ENCODE measurements around the gene ENTPD8.

The ENTPD8 gene
- long read RNA-seq = 0 reads

GRCh38 chr9:137441289-137441934 lies at the start of gene ENTPD8:
Gene ENTPD8, minus strand, starts transcription at chr9:137441357. Its CDS starts 3,072 bp downstream, at chr9:137438285.
- Histone ChIP-seq H3K27ac (replicated peaks) (no peak within 1 kb of the TSS), H3K4me3 (replicated peaks; ENCODE audit: insufficient read depth, low read length) (peak within 1 kb of the TSS; percentile 31), H3K27me3 (ENCODE audit: insufficient read depth, poor library complexity, severe bottlenecking) (no peaks in the 10 kb centered on the region)
- TF ChIP-seq GABPA (IDR thresholded peaks at IDR 0.05; ENCODE audit: low read depth) (no peak), SPI1 (IDR thresholded peaks at IDR 0.05; ENCODE audit: borderline replicate concordance, low read depth) (no peak), REST (IDR thresholded peaks at IDR 0.05; ENCODE audit: insufficient replicate concordance, low read depth) (no peak), POLR2AphosphoS5 (IDR thresholded peaks at IDR 0.05; ENCODE audit: low read depth) (no peak), CTCF (IDR thresholded peaks at IDR 0.05; ENCODE audit: insufficient read depth, low read length) (no peak)
- no peak for DNase-seq (ENCODE audit: low read depth in 1 of 2, low spot score in 1 of 2)

GRCh38 chr9:137490532-137491186 lies 49.5 kb upstream of the ENTPD8 start:
- no peak overlapping the region for H3K27ac ChIP-seq (replicated peaks)
- H3K4me3 ChIP-seq (replicated peaks; ENCODE audit: insufficient read depth, low read length) = no peak overlapping the region
- DNase-seq (ENCODE audit: low read depth in 1 of 2, low spot score in 1 of 2) = no peak
- no peaks in the 10 kb centered on the region for H3K27me3 ChIP-seq (ENCODE audit: insufficient read depth, poor library complexity, severe bottlenecking)
- TF ChIP-seq GABPA (IDR thresholded peaks at IDR 0.05; ENCODE audit: low read depth) = no peak
- no peak for TF ChIP-seq POLR2AphosphoS5 (IDR thresholded peaks at IDR 0.05; ENCODE audit: low read depth)
- TF ChIP-seq REST (IDR thresholded peaks at IDR 0.05; ENCODE audit: insufficient replicate concordance, low read depth) = no peak
- TF ChIP-seq CTCF (IDR thresholded peaks at IDR 0.05; ENCODE audit: insufficient read depth, low read length) = no peak
- TF ChIP-seq SPI1 (IDR thresholded peaks at IDR 0.05; ENCODE audit: borderline replicate concordance, low read depth) = no peak

- TF ChIP-seq REST (IDR thresholded peaks at IDR 0.05; ENCODE audit: insufficient replicate concordance, low read depth) (no peak), GABPA (IDR thresholded peaks at IDR 0.05; ENCODE audit: low read depth) (no peak), CTCF (IDR thresholded peaks at IDR 0.05; ENCODE audit: insufficient read depth, low read length) (no peak), POLR2AphosphoS5 (IDR thresholded peaks at IDR 0.05; ENCODE audit: low read depth) (no peak), SPI1 (IDR thresholded peaks at IDR 0.05; ENCODE audit: borderline replicate concordance, low read depth) (no peak)
- no peak overlapping the region for H3K27ac ChIP-seq (replicated peaks)
- H3K4me3 ChIP-seq (replicated peaks; ENCODE audit: insufficient read depth, low read length) = no peak overlapping the region
- H3K27me3 ChIP-seq (ENCODE audit: insufficient read depth, poor library complexity, severe bottlenecking) = no peaks in the 10 kb centered on the region
- no peak for DNase-seq (ENCODE audit: low read depth in 1 of 2, low spot score in 1 of 2)
Measured at GRCh38 chr9:137488906-137489305, 47.7 kb upstream of the ENTPD8 start.
